ENCODE measurements around the gene NME3.

Gene NME3

DNA sequence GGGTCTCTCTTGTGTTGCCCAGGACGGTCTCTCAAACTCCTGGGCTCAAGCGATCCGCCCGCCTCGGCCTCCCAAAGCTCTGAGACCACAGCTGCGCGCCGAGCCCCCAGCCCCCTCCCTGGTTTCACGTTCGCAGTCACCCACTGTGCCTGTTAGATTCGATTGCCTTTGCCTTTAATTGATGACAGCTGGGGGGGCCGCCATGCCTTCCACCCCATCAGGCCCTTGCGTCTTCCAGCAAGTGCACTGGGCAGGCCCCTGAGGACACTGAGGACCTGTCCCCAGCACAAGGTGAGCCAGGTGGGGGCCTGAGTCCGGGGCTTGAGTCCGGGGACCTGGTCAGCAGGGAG lies 18.9 kb upstream of the NME3 start:
- TF ChIP-seq GATA1 (IDR thresholded peaks at IDR 0.05; ENCODE audit: low read depth, low read length), result no peak
- no peak for DNase-seq

DNA sequence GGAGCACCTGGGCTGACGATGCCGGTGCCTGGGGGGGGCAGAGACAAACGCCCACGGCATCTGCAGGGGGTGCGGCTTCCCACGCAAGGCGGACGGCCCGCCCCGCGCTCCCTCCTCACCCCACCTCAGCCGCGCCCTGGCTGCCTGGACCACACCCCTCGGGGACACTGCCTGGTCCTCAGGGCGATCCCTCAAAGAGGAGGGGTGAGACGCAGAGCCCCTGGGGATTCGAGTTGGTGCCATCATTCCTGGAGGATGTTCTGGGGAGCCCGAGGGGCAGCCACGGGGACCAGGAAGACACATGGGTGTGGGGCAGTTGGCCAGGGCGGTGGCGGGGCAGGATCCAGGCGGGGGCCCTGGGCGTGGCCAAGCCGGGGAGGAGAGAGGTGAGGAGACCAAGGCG lies 18.3 kb upstream of the NME3 start:
- TF ChIP-seq POLR2A (IDR thresholded peaks at IDR 0.05; ENCODE audit: low read length), result no peak
- TF ChIP-seq GATA1 (IDR thresholded peaks at IDR 0.05; ENCODE audit: low read depth, low read length), result no peak
- DNase-seq, result no peak

DNA sequence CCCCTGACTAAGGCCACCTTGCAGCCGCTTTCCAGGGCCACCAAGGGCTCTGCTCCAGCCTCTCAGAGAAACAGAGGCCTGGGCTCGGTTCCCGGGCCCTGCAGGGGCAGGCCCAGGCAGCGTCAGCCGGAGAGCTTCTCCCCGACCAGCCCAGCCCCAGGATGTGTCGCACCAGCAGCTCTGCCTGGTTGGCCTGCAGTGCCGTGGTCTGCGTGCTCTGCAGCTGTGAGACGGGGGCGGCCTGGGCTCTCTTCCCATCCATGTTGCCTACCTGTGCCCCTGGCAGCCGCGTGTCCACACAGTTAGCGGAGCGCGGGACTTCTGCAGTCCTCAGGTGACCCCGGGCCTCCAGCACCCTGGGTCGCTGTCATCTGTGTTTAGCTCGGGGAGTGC lies 17.4 kb upstream of the NME3 start:
- DNase-seq, result no peak
- TF ChIP-seq GATA1 (IDR thresholded peaks at IDR 0.05; ENCODE audit: low read depth, low read length), result no peak
- TF ChIP-seq POLR2A (IDR thresholded peaks at IDR 0.05; ENCODE audit: low read length), result no peak

GRCh38 chr16:1788095-1788707 lies 16.9 kb upstream of the NME3 start:
- no peak for DNase-seq
- TF ChIP-seq GATA1 (IDR thresholded peaks at IDR 0.05; ENCODE audit: low read depth, low read length), result no peak
- no peak for TF ChIP-seq POLR2A (IDR thresholded peaks at IDR 0.05; ENCODE audit: low read length)

DNA sequence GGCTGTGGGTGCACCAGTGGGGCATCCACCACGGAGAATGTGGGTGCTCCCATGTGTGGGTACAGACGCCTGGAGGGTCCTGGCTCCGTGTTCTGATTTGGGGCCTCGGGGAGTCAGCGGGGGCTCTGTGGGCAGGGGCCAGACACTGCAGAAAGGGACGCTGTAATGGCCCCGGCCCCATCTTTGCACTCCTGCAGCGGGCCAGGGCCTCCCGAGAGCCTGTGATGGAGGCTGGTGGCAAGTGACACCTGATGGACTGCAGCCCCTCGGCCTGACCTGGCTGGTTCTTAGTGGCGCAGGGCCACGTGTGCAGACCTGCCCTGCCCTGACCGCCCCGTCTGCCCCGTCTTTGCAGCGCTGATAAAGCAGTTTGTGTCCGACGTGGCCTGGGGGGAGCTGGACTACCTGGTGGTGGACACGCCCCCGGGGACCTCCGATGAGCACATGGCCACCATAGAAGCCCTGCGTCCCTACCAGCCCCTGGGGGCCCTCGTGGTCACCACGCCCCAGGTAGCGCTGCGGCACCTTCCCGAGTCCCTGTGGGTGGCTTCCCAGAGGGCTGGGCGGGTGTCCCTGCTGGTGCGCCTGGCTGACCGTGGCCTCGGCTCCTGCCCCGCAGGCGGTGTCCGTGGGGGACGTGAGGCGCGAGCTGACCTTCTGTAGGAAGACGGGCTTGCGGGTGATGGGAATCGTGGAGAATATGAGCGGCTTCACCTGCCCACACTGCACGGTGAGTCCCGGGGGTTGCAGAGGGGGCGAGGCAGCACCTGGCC lies 16.2 kb upstream of the NME3 start:
- TF ChIP-seq GATA1 (IDR thresholded peaks at IDR 0.05; ENCODE audit: low read depth, low read length) (no peak), POLR2A (IDR thresholded peaks at IDR 0.05; ENCODE audit: low read length) (no peak)
- no peak for DNase-seq

GRCh38 chr16:1787056-1787321 lies 15.6 kb upstream of the NME3 start:
- DNase-seq, result no peak
- TF ChIP-seq POLR2A (IDR thresholded peaks at IDR 0.05; ENCODE audit: low read length) (no peak), GATA1 (IDR thresholded peaks at IDR 0.05; ENCODE audit: low read depth, low read length) (no peak)

DNA sequence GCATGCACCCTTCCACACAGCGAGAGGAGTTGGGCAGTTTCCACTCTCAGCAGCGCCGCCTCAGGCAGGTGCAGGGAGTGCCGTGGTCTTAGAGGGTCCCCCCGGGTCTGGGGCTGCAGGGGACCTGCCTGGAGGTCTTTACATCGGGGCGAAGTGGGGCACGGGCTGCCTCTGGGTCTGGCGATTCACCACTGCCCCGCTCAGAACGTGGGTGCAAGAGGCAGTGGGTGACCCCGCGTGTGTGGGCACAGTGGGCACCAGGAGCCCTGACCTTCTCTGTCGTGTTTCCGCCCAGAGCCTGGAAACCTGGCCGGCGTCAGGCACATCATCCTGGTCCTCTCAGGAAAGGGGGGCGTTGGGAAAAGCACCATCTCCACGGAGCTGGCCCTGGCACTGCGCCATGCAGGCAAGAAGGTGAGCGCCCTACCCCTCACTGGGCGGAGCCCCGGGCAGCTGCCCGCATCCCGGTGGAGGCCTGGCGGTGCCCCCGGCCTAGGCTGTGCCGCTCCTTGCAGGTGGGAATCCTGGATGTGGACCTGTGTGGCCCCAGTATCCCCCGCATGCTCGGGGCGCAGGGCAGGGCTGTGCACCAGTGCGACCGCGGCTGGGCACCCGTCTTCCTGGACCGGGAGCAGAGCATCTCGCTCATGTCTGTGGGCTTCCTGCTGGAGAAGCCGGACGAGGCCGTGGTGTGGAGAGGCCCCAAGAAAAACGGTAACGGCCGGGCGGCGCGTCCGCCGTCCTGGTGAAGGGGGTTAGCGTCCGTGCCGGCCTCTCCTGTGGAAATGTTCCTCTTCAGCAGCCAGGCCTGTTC lies 15.1 kb upstream of the NME3 start:
- TF ChIP-seq GATA1 (IDR thresholded peaks at IDR 0.05; ENCODE audit: low read depth, low read length), result no peak
- TF ChIP-seq POLR2A (IDR thresholded peaks at IDR 0.05; ENCODE audit: low read length), result no peak

DNA sequence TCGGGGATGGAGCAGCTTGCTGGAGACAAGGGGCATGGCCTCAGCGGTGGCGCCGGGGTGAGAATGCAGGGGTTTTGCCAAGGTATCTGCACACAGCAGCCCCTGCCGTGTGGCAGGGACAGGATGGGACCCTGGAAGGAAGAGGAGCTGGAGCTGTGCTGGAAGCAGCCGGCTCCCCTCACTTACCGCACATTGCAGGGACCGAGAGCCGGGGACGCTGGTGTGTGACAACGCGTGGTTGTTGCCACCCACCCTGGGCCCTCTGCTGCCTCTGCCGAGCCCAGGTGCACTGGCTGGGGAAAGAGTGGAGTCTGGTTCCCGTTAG lies 14.5 kb upstream of the NME3 start:
- TF ChIP-seq GATA1 (IDR thresholded peaks at IDR 0.05; ENCODE audit: low read depth, low read length), result no peak
- TF ChIP-seq POLR2A (IDR thresholded peaks at IDR 0.05; ENCODE audit: low read length), result no peak
- no peak for DNase-seq

More for the DNA sequence above, 15.1 kb upstream of the NME3 start:
- DNase-seq, result no peak

GRCh38 chr16:1784977-1785845 lies 13.9 kb upstream of the NME3 start:
- TF ChIP-seq GATA1 (IDR thresholded peaks at IDR 0.05; ENCODE audit: low read depth, low read length) (no peak), POLR2A (IDR thresholded peaks at IDR 0.05; ENCODE audit: low read length) (no peak)
- no peak for DNase-seq

GRCh38 chr16:1782408-1783264 lies 11.3 kb upstream of the NME3 start, which contains the start of the genes NUBP2 and SPSB3:
NUBP2 (plus strand) TSS chr16:1782960; CDS start chr16:1783021, 61 bp downstream.
SPSB3 (minus strand) TSS chr16:1782571; CDS start chr16:1781483, 1,088 bp downstream.
- peak; percentile 100 for DNase-seq
- no peak for TF ChIP-seq GATA1 (IDR thresholded peaks at IDR 0.05; ENCODE audit: low read depth, low read length)
- peak; percentile 70 for TF ChIP-seq POLR2A (IDR thresholded peaks at IDR 0.05; ENCODE audit: low read length)

DNA sequence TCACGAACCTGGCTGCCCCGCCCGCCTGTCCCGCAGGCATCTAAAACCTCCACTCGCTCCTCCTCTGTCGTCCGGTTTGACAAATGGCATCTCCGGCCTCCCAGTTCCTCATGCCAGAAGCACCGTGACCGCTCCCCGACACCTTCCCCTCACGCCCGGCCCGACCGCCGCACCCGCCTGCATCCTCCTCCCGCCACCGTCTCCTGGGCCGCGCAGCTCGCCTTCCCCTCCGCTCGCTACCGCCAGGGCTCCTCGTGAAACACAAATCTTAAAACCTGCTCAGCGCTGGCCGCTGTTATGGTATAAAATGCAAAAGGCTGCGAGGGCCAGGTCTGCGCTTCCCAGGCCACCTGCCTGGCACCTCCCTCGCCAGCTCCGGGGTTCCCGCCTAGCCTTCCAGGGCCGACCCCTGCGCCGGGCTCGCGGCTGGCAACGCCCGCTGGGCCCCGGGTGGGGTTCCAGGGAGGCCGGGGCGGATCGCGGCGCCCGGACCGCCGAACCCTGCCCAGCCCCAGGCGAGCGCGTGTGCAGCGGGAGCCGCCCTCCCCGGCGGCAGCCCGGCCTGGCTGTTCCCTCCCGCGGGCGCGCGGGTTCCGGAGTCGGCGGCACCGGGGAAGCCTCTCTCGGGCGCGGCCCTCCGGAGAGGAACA lies 10.5 kb upstream of the NME3 start:
- TF ChIP-seq POLR2A (IDR thresholded peaks at IDR 0.05; ENCODE audit: low read length) (no peak), GATA1 (IDR thresholded peaks at IDR 0.05; ENCODE audit: low read depth, low read length) (no peak)
- DNase-seq, result peak; percentile 67 to 74

DNA sequence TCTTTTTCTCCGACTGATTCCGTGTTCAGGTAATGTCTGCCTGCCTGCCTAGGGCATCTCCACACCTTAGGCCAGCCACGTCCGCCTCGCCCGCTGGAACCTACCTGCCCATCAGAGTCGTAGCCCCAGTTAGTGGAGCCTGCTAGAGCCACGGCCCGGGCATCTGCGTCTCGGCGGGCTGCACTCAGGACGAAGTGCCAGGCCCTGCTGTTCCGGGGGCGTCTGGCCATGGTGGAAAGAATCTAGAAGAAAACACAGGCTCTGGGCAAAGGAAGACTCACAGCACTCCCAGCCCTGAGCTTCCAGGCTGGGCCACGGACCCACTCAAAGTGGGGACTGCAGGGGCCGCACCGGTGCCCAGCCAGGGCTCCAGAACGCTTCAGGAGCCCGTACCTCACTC lies 9.9 kb upstream of the NME3 start:
- no peak for TF ChIP-seq GATA1 (IDR thresholded peaks at IDR 0.05; ENCODE audit: low read depth, low read length)
- no peak for TF ChIP-seq POLR2A (IDR thresholded peaks at IDR 0.05; ENCODE audit: low read length)
- no peak for DNase-seq
